Breast epithelium (tissue), 4 donors: ENCODE data around the gene TSPAN32. TPM values are rescaled to one million over a fixed set of nuclear protein-coding genes. Genes with fewer than 3 reads are reported as not detected.
A peak's percentile ranks its signal among the peaks of the same experiment; 100 is the strongest.

Source experiments
- DNase-seq, 2 donors: peaks; one replicate each; pipeline ENCODE4 v3.0.0-alpha.2; 2019; ENCODE audit warnings: low spot score in 2 of 2
- H3K27ac ChIP-seq, 2 donors: fragments of 200-600 bp; sonication (generic) in 1 of 2; one replicate each; pipeline ENCODE4 v1.5.1; 2016 to 2019; ENCODE audit warnings: mild to moderate bottlenecking in 1 of 2
- H3K27me3 ChIP-seq, 2 donors: fragments of 200-600 bp; sonication (generic) in 1 of 2; one replicate each; pipeline versions ENCODE4 v1.5.1 to v1.6.0; 2017 to 2019; ENCODE audit warnings: control low read depth in 1 of 2, mild to moderate bottlenecking in 1 of 2
- H3K36me3 ChIP-seq: fragments of 200-600 bp; one replicate; pipeline ENCODE4 v1.5.1; 2019
- H3K4me1 ChIP-seq, 2 donors: fragments of 200-600 bp; sonication (generic); one replicate each; pipeline ENCODE4 v1.5.1; 2016 to 2019; ENCODE audit warnings: control low read depth in 1 of 2
- H3K4me3 ChIP-seq, 3 donors: fragments of 200-600 bp; sonication (generic); 1 replicate in 2 of 3; 2 replicates in 1 of 3; pipeline ENCODE4 v1.5.1; 2016 to 2019; ENCODE audit warnings: mild to moderate bottlenecking in 3 of 3, moderate library complexity in 2 of 3
- H3K9me3 ChIP-seq, 2 donors: fragments of 200-600 bp; sonication (generic) in 1 of 2; one replicate each; pipeline ENCODE4 v1.5.1; 2016 to 2019; ENCODE audit warnings: control low read depth in 1 of 2
- POLR2A ChIP-seq: fragments of 450-650 bp; IDR thresholded peaks from one replicate; pipeline ENCODE4 v1.6.1; 2016; ENCODE audit warnings: antibody characterized with exemption, mild to moderate bottlenecking, moderate library complexity
- POLR2AphosphoS5 ChIP-seq, 3 donors: sonication (generic); formaldehyde crosslinking; IDR thresholded peaks; one replicate each; pipeline ENCODE4 v1.6.1; 2017; ENCODE audit warnings: antibody characterized with exemption in 3 of 3
- intact Hi-C: fragments of 100-400 bp; cut with DNase I; formaldehyde crosslinking; loops from one replicate; pipeline ENCODE4 v1.15.1; 2023; ENCODE audit warnings: low total_unique reads
- total RNA-seq, 3 donors: library from RNA; depleted of rRNA; stranded (reverse); fragments of >200 nt; gene quantifications; one replicate each; pipeline ENCODE4 v1.1.0, GENCODE V29; 2016
- TF ChIP-seq, protein P1 (sequence below), 3 donors: fragments of 450-650 bp; IDR thresholded peaks; one replicate each; pipeline ENCODE4 v1.5.1; 2016 to 2017; ENCODE audit warnings: antibody characterized with exemption in 3 of 3, mild to moderate bottlenecking in 3 of 3, moderate library complexity in 3 of 3

The TSPAN32 gene
- total RNA-seq, 3 donors from 2014 or later, result 0.33 to 2.4 (median 1.0) TPM

DNA sequence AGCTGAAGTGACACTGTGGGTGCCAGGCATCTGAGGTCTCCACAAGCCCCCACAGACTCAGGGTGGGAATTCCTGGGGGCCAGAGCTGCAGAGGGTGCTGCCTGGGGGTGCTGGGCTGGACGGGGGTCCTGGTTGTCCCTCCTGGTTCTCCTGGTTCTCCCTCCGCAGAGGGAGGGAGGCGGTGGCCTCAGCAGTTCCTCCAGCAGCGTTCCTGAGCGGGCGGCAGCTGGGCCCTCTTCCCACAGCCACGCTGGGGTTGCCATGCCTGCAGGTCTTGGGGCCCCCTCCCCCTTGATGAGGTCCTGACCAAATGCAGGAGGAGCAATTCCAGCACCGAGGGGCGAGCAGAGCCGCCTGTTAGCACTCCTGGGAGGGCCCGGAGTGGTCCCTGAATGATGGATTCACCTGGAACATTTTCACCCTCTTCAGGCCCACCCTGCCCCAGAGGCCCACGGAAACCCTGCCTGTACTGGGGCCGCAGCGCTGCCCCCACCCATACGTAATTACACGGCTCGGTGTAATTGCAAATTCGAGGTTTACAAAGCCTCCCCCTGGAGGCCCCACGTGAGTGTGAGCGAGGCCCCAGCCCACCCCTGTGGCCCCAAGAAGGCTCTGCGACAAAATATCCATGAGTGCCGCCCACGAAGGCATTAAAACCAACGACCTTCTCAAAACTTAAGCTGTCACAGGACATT lies 730 bp upstream of the TSPAN32 start:
- no peak overlapping the region for H3K27ac ChIP-seq
- H3K9me3 ChIP-seq, result no peaks in the 10 kb centered on the region
- peak overlapping the region in 1 of 3 donors; percentile 8 for H3K4me3 ChIP-seq
- TF ChIP-seq POLR2AphosphoS5 (IDR thresholded peaks at IDR 0.05) (no peak), POLR2A (no peak)
- TF ChIP-seq, protein P1, sequence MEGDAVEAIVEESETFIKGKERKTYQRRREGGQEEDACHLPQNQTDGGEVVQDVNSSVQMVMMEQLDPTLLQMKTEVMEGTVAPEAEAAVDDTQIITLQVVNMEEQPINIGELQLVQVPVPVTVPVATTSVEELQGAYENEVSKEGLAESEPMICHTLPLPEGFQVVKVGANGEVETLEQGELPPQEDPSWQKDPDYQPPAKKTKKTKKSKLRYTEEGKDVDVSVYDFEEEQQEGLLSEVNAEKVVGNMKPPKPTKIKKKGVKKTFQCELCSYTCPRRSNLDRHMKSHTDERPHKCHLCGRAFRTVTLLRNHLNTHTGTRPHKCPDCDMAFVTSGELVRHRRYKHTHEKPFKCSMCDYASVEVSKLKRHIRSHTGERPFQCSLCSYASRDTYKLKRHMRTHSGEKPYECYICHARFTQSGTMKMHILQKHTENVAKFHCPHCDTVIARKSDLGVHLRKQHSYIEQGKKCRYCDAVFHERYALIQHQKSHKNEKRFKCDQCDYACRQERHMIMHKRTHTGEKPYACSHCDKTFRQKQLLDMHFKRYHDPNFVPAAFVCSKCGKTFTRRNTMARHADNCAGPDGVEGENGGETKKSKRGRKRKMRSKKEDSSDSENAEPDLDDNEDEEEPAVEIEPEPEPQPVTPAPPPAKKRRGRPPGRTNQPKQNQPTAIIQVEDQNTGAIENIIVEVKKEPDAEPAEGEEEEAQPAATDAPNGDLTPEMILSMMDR (IDR thresholded peaks at IDR 0.05), result no peak
- H3K27me3 ChIP-seq, result no peaks in the 10 kb centered on the region
- H3K4me1 ChIP-seq, result peaks cover 0 to 7% of the 10 kb centered on the region in 2 donors
- DNase-seq, result peak; percentile 17 to 50
- H3K36me3 ChIP-seq, result no peaks in the 10 kb centered on the region
- intact Hi-C loops, result no loop called here

DNA sequence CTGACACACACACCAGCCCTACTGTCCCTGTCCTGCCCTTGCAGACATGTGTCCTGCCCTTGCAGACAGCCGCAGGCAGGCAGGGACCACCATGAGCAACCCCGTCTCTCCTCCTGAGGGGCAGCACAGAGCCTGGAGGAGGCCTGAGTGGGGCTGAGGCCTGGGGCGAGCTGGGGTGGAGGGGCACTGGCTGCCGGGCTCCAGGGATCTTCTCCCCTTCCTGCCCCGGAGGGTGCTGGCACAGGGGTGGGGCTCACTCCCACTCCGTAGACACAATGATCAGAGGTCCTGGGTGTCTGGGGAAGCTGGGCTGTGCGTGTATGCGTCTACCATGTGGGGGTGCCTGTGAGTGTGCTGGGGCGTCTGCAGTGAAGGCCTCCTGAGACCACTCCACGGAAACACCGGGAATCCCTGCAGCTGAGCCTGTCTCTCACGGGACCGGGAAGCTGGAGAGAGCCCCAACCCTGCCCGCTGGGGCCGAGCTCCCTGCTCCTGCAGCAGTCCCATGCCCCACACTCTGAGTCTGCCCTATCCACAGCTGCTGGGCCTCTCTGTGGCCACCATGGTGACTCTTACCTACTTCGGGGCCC lies 588 bp downstream of the TSPAN32 start:
- H3K27me3 ChIP-seq, result no peaks in the 10 kb centered on the region
- H3K4me3 ChIP-seq, result peak overlapping the region in 1 of 3 donors; percentile 15
- peak overlapping the region in 1 of 2 donors; percentile 48 for H3K27ac ChIP-seq
- H3K36me3 ChIP-seq, result no peaks in the 10 kb centered on the region
- DNase-seq, result peak; percentile 17 to 49
- TF ChIP-seq POLR2AphosphoS5 (IDR thresholded peaks at IDR 0.05) (no peak), POLR2A (no peak)
- TF ChIP-seq, protein P1 (IDR thresholded peaks at IDR 0.05), result no peak
- no peaks in the 10 kb centered on the region for H3K9me3 ChIP-seq
- peaks cover 0 to 11% of the 10 kb centered on the region in 2 donors for H3K4me1 ChIP-seq
- intact Hi-C loops, result loop anchor here (1.0 kb wide), 1 partner anchor 117 kb away; no protein-coding TSS in a partner anchor

DNA sequence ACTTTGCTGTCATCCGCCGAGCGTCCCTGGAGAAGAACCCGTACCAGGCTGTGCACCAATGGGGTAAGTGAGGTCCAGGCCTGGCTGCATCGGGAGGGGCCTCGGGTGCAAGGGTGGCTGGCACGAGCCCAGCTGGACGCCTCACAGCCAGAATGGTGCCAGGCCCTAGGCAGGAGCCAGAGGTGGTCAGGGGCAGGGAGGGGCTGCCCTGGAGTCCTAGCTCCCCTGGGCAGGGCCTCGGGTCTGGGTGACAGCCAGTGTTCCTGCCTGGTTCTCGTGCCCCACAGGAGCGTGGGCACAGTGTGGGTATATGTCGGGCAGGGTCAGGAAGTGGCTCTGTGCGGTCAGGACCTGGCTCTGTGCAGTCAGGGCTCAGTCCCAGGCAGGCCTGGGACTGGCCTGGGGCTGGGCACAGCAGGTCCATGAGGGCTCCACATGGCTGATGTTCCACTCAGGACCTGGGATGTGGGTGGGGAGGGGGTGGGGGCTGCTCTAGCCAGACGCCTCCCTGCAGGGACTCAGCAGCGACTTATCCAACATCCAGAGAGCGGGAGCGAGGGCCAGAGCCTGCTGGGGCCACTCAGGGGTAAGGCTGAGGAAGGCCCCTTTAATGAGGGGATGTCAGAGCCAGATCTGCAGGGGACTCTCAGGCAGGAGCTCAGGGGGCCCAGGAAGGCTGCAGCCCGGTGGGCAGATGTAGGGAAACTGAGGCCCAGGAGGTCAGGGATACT lies 1.2 kb downstream of the TSPAN32 start:
- TF ChIP-seq POLR2AphosphoS5 (IDR thresholded peaks at IDR 0.05) (no peak), POLR2A (no peak)
- TF ChIP-seq, protein P1 (IDR thresholded peaks at IDR 0.05), result no peak
- H3K4me3 ChIP-seq, result no peak overlapping the region
- peak overlapping the region in 1 of 2 donors; percentile 48 for H3K27ac ChIP-seq
- H3K36me3 ChIP-seq, result no peaks in the 10 kb centered on the region
- H3K4me1 ChIP-seq, result peaks cover 0 to 11% of the 10 kb centered on the region in 2 donors
- no peaks in the 10 kb centered on the region for H3K27me3 ChIP-seq
- intact Hi-C loops, result loop anchor here (1.0 kb wide), 1 partner anchor 116 kb away; no protein-coding TSS in a partner anchor
- DNase-seq, result peak; percentile 16 to 46
- no peaks in the 10 kb centered on the region for H3K9me3 ChIP-seq

DNA sequence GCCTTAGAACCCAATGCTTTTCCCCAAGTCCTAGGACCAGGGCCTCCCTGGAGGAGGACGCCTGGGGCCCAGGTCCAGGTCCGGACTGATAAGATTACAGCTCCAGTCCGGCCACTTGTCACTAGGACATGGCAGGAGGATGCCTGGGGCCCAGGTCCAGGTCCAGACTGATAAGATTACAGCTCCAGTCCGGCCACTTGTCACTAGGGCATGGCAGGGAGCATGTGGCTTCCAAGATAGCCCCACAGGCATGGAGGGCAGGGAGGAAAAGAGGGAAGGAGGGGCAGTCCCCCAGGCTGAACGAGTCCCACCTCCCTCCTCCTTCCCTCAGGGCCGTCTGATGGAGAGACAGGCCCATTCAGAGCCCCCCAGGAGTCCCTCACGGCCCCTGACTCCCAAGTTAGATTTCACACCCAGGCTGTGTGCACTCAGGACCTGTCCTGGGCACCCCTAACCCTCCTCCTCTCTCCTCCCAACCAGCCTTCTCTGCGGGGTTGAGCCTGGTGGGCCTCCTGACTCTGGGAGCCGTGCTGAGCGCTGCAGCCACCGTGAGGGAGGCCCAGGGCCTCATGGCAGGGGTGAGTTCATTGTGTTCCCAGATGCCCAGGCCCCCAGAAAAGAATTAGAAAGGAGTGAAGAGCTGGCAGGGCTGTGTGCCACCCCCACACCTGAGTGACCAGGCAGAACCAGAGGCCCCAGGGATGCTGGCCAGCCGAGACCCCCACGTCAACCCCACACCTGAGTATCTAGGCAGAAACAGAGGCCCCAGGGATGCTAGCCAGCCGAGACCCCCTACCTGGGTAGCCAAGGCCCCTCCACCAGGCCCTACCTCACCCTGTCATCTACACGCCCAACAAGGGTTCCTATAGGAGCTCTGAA lies 2.1 kb downstream of the TSPAN32 start:
- intact Hi-C loops, result no loop called here
- Histone ChIP-seq H3K36me3 (no peaks in the 10 kb centered on the region), H3K4me1 (peaks cover 0 to 11% of the 10 kb centered on the region in 2 donors), H3K4me3 (no peak overlapping the region), H3K27me3 (no peaks in the 10 kb centered on the region), H3K9me3 (no peaks in the 10 kb centered on the region), H3K27ac (peak overlapping the region in 1 of 2 donors; percentile 86)
- DNase-seq, result peak in 1 of 2 donors; percentile 15
- TF ChIP-seq, protein P1 (IDR thresholded peaks at IDR 0.05), result no peak
- TF ChIP-seq POLR2AphosphoS5 (IDR thresholded peaks at IDR 0.05) (no peak), POLR2A (no peak)
